HG03108 (cell line): ENCODE data around the gene NMNAT1.
"Not testable (repeated sequence)": the region's sequence is repeated elsewhere in the genome, so short reads cannot be mapped to it uniquely, and the experiment has no call there.

ENCODE experiments used
- ATAC-seq: cut with Tn5 transposase; IDR thresholded peaks from one replicate; pipeline ENCODE4 v1.9.1; 2021; ENCODE audit warnings: moderate library complexity; ENCODE audit not compliant: unreplicated experiment

Gene NMNAT1

DNA sequence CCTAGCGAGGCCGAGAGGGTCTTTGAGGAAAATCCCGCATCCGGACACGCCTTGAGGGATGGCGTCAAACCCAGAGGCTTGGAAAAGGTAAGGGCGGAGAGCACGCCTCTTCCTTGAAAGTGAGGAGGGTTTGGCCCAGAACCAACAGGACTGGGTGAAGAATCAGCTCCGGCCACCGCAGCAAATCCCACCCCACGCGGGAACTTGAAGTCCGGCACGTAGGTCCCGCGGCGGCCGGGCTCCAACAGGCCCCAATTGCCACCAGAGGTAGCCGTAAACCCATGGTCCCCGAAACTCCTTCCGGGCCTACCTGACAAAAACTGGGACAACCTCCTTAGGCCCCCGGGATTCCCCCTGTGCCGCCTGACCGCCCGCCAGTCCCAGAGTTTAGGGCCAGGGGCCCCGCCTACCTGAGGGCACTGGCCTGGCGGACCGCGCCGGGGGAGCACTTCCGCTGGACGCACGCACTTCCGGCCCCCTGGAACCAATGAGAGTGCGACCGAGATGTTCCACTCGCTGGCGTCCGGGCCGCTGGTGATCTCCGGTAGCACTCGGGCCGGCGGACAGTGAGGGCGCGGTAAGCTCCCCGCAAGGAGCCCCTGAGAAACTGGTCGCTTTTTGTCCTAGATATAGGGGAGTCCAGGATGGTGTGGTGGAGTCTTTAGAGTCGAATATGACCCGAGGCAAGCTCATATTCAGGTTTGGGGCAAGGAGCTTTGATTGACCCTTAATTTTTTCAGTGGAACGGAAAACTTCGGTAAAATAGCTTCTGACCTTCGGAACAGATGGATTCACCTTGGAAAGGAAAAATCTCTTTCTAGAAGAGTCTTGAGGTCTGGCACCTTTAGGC lies at the start of gene NMNAT1, which contains the start of gene LZIC:
Gene NMNAT1, plus strand, starts transcription at position 537 of the 850 bp plus-strand sequence. CDS start 28,599 bp downstream, outside the sequence.
Gene LZIC, minus strand, starts transcription at position 453 of the 850 bp plus-strand sequence. CDS start 6,772 bp downstream, outside the sequence.
- peak; percentile 94 for ATAC-seq

DNA sequence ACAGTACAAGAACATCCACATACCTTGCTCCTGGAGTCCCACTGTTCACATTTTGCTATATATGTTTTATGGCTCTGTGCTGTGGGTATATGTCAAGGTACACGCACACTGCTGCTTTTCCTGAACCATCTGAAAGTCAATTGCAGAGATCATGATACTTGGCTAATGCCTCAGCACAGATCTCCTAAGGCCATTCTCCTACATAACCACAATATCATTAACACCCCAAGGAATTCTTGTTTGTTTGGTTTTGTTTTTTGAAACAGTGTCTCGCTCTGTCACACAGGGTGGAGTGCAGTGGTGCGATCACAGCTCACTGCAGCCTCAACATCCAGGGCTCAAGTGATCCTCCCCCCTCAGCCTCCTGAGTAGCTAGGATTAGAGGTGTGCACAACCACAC lies 49.2 kb upstream of the NMNAT1 start:
- no peak for ATAC-seq

DNA sequence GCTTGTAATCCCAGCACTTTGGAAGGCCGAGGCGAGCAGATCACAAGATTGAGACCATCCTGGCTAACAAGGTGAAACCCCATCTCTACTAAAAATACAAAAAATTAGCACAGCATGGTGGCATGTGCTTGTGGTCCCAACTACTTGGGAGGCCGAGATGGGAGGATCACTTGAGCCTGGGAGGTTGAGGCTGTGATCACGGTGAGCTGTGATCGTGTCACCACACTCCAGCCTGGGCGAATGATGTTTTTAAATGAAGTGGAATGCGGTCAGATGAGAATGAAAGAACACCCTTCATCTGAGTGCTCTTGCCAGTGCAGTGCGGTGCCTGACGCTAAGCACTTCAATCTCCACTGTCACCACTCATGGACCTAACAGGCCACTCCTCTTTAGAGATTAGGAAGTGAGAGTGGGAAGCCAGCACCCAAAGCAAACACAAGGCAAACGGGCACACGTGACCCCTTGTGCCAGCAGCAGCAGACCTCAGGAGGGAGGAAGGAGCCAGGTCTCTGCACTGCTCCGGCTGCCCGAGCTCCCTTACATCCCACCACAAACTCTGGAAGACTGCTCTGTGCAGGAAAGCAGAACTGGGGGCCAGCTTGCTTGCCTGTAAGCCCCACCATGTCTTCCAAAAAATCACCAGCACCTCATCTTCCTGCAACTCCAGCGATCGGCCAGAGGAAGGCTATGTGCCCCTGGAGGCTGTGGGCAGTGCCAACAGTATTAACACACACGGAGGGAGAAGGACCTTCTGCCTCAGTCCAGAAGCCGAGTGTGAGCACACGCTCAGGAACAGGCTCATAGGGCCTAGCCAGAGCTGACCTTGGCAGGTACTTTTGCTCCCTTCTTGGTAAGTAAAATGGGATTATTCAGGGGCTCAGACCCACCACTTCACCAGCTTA lies 42.9 kb upstream of the NMNAT1 start:
- ATAC-seq: peak; percentile 60

DNA sequence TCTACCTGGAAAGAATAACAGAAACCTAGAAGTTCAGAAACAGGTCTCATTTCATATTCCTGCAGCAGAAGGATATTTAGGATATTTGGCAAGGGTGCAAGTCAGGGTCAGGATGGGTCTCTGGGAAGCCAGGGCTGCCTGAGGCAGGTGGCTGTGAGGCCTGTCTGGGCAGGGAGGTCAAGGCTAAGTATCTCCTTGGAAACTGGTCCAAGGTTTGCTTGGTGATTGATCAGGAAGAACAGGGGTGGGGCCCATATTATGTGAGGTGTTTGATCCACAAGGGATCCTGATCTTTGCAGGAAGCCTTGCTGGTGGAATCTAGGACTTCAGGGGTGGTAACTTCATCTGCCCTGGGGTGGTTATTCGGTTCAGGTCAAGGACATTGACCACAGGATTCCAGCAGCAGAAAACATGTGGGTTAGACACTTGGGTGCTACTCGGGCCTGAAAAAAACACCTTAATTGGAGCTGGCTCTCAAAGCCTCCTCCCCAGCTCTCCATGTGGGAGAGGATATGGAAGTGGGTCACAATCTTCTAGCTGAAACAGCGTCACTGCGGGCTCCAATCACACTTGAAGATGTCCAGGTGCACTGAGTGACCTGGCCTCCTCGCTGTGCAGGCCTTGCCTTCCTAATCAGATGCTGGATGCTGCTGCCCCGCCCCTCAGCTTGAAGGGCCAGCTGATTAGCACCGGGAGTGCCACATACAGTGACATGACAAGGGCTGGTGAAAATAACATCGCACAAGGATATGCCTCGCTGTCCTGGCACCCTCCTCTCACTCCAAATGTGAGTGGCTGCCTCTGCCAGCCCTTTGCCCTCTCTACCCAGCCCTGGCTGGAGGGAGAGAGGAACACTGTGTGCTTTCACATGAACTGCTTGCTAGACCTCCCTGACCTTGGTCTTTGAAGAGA lies 41.9 kb upstream of the NMNAT1 start:
- ATAC-seq: no peak

DNA sequence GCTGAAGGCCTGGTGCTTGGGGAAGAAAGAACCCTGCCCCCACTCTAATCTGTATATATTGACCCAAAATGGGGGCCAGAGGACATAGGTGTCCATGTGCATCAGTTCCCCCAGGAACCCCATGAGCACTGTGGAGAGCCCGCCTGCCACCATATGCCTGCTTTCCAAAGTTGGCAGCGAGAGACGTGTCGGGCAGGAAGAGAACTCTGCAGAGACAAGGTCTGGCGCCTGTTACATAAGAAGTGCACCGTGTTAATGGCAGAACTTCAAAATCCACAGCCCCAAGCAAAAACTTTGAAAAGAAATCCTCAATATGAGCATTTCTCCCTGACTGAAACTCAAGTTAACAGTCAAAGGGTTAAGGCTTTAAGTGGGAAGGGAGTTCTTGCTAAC lies 41.2 kb upstream of the NMNAT1 start:
- ATAC-seq: no peak

- no peak for ATAC-seq
These were observed 39.3 kb upstream of the NMNAT1 start for GRCh38 chr1:9903801-9904527.

- ATAC-seq: no peak
These were observed 38.7 kb upstream of the NMNAT1 start for GRCh38 chr1:9904596-9904995.

- ATAC-seq: no peak
These were observed 38.3 kb upstream of the NMNAT1 start for GRCh38 chr1:9905010-9905409.

- no peak for ATAC-seq
These were observed 36.8 kb upstream of the NMNAT1 start for GRCh38 chr1:9906466-9906865.

DNA sequence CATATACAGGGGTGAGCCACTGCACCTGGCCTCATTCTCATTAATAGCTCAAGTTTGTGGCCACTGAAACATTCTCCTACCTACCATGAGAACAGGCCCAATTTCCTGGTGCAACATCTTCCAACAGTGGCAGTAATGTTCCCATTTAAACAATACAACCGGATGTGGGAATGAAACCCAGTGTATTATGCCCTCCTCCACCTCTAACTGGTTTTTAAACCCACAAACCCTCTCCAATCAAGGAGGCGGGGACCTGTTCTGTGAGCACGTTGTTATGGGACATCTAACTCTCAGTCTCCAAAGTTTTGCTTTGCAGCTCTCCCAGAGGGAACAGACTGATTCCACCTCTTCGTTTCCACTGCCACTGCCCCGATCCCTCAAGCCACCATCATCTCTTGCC lies 35.8 kb upstream of the NMNAT1 start:
- ATAC-seq: no peak

GRCh38 chr1:9908871-9909233 lies 34.4 kb upstream of the NMNAT1 start:
- ATAC-seq: no peak

DNA sequence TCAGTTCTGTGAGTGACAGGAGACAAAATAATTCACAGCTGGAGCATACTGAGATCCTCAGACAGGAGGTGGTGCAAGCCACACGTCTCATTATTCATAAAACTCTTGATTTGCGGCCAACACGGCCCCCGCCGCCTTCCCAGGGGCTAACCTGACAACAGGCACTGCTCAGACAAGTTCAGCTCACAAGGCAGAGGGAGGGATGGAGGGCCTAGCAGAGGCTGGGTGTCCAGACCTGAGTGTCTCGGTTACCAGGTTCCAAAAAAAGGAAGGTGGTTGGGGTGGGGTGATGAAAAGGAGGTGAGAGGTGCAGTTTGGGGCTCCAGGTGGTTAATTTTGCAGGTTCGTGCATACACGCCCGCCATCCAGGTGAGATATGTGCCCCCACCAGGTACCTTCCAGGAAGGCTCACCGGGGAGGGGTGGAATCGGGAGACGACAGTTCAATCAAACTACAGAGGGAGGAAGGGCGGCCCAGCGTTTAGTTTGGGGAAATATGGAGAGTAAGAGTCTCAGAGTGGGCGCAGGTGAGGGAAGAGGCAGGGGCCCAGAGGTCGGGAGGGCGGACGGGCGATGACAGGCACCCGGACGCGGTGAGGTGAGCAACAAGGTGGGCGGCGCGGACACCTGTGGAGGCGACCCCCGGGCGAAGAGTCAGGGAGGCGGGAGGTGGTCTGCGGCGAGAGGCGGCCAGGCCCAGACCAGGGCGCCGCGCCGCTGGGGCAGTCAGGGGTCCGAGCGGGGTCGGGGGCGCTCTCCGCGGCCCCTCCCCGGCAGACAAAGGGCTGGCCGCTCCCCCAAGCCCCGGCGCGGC lies 33.8 kb upstream of the NMNAT1 start:
- peak; percentile 0 for ATAC-seq

- ATAC-seq: peak; percentile 74
These were observed 33.2 kb upstream of the NMNAT1 start, which contains the start of gene CTNNBIP1 for GRCh38 chr1:9910076-9910422. Gene CTNNBIP1 (minus strand): TSS chr1:9910269. CDS start chr1:9872064, 38,205 bp downstream.

DNA sequence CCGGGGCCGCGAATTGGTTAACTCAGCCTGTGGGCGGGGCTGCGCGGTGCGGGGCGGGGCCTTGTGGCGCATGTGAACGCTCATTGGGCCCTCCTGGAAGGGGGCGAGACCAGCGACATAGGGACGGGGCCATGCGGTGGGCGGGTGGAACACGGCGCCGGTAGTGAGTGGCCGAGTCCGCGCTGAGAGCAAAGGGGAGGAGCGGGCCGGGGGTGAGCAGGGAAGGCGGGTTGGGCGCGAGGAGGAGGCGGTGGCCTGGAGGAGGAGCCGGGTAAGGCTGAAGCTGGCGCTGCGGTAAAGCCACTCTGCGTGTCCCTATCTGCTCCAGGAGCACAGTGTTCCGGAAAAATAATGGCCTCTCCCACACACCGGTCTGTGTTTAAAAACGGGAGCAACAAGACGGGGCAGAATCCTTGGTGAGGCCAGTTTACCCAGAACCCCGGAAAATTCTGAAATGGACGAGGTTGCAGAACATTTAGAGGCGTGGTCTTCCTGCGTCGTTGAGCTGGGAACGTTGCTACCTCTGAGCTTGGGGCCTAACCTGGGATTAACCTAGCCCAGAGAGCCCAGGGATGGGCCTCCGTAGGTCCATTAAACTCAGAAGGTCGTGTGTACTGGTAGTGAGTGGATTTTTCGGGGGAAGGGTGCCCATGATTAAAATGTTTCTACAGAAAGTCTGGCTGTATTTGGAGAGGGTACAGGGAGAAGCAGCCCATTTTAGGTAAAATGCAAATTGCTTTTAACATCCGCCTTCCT lies 32.7 kb upstream of the NMNAT1 start:
- peak; percentile 95 for ATAC-seq

GRCh38 chr1:9912264-9912936 lies 30.9 kb upstream of the NMNAT1 start:
- ATAC-seq: no peak

DNA sequence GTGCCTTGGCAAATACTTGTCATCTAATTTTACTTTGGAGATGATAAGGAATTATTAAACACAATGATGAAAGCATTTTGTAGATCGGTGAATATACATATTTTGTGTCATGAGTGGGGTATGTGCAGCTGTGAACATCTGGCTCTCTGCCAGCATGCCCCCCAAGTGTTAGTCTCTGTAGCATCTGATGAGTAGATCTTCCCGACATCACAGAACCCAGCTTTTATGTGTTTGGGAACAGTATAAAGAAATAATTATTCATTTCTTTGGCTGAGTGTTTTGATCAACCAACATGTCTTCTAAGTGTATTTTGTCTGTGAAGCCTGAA lies 28.7 kb upstream of the NMNAT1 start:
- ATAC-seq: no peak

- no peak for ATAC-seq
These were observed 26.8 kb upstream of the NMNAT1 start for GRCh38 chr1:9916452-9916851.

- not testable (repeated sequence) for ATAC-seq
These were observed 25.8 kb upstream of the NMNAT1 start for GRCh38 chr1:9917495-9917894.
